SK-N-SH treated with all-trans-retinoic acid at 6 μM for 48 hours (cell line): Measurements from ENCODE around the gene ARSB.

Experiments used
- ATAC-seq: fragments of 200-7000 bp; cut with Tn5 transposase; 3 replicates; pipeline ENCODE4 v1.9.1; 2020; ENCODE audit warnings: mild to moderate bottlenecking, moderate library complexity
- ARNTL ChIP-seq: fragments of 450-650 bp; formaldehyde crosslinking; IDR thresholded peaks from 2 replicates; pipeline ENCODE4 v1.5.0; 2020; ENCODE audit warnings: low read depth, mild to moderate bottlenecking, moderate library complexity, borderline replicate concordance
- CREB5 ChIP-seq: fragments of 250-450 bp; sonication (Bioruptor Pico); IDR thresholded peaks from 2 replicates; pipeline ENCODE4 v1.5.1; 2020; ENCODE audit warnings: low read depth, mild to moderate bottlenecking, moderate library complexity
- CSRNP3 ChIP-seq: fragments of 250-450 bp; sonication (Bioruptor Pico); IDR thresholded peaks from 2 replicates; pipeline ENCODE4 v1.5.1; 2021; ENCODE audit warnings: mild to moderate bottlenecking, moderate library complexity
- ISL1 ChIP-seq: fragments of 250-450 bp; sonication (Bioruptor Pico); IDR thresholded peaks from 2 replicates; pipeline ENCODE4 v2.1.2; 2022; ENCODE audit warnings: mild to moderate bottlenecking, moderate library complexity
- OSR1 ChIP-seq: fragments of 250-450 bp; sonication (Bioruptor Pico); IDR thresholded peaks from 2 replicates; pipeline ENCODE4 v1.8.0; 2022; ENCODE audit warnings: moderate library complexity, mild to moderate bottlenecking, inconsistent platforms
- PATZ1 ChIP-seq: fragments of 250-450 bp; sonication (Bioruptor Pico); IDR thresholded peaks from 2 replicates; pipeline ENCODE4 v1.8.0; 2020; ENCODE audit warnings: mild to moderate bottlenecking, moderate library complexity, borderline replicate concordance
- POU6F1 ChIP-seq: fragments of 250-450 bp; sonication (Bioruptor Pico); IDR thresholded peaks from 2 replicates; pipeline ENCODE4 v1.8.0; 2021; ENCODE audit warnings: low read depth, mild to moderate bottlenecking, moderate library complexity, borderline replicate concordance
- SNAI2 ChIP-seq: fragments of 250-450 bp; sonication (Bioruptor Pico); IDR thresholded peaks from 2 replicates; pipeline ENCODE4 v1.5.0; 2020; ENCODE audit warnings: mild to moderate bottlenecking, moderate library complexity
- TCF4 ChIP-seq: fragments of 250-450 bp; sonication (Bioruptor Pico); IDR thresholded peaks from 2 replicates; pipeline ENCODE4 v1.8.0; 2021; ENCODE audit warnings: mild to moderate bottlenecking, moderate library complexity, borderline replicate concordance
- ZC3H10 ChIP-seq: fragments of 250-450 bp; sonication (Bioruptor Pico); IDR thresholded peaks from 2 replicates; pipeline ENCODE4 v1.5.1; 2021; ENCODE audit warnings: mild to moderate bottlenecking, moderate library complexity
- ZFP3 ChIP-seq: fragments of 250-450 bp; sonication (Bioruptor Pico); IDR thresholded peaks from 2 replicates; pipeline ENCODE4 v1.5.0; 2020; ENCODE audit warnings: mild to moderate bottlenecking, moderate library complexity
- ZFP30 ChIP-seq: fragments of 450-650 bp; formaldehyde crosslinking; IDR thresholded peaks from 2 replicates; pipeline ENCODE4 v1.5.0; 2022; ENCODE audit warnings: mild to moderate bottlenecking, moderate library complexity
- ZNF565 ChIP-seq: fragments of 450-650 bp; formaldehyde crosslinking; conservative IDR thresholded peaks from 2 replicates; pipeline ENCODE4 v1.5.0; 2020; ENCODE audit warnings: low read depth, mild to moderate bottlenecking, moderate library complexity
- ZNF70 ChIP-seq: fragments of 450-650 bp; formaldehyde crosslinking; IDR thresholded peaks from 2 replicates; pipeline ENCODE4 v1.5.0; 2020; ENCODE audit warnings: mild to moderate bottlenecking, moderate library complexity
- ZNF8 ChIP-seq: fragments of 450-650 bp; formaldehyde crosslinking; IDR thresholded peaks from 2 replicates; pipeline ENCODE4 v1.5.0; 2020; ENCODE audit warnings: mild to moderate bottlenecking, moderate library complexity
- TF ChIP-seq, protein P1 (sequence below): fragments of 250-450 bp; sonication (Bioruptor Pico); IDR thresholded peaks from 2 replicates; pipeline ENCODE4 v1.5.0; 2020; ENCODE audit warnings: mild to moderate bottlenecking, moderate library complexity

ARSB gene

DNA sequence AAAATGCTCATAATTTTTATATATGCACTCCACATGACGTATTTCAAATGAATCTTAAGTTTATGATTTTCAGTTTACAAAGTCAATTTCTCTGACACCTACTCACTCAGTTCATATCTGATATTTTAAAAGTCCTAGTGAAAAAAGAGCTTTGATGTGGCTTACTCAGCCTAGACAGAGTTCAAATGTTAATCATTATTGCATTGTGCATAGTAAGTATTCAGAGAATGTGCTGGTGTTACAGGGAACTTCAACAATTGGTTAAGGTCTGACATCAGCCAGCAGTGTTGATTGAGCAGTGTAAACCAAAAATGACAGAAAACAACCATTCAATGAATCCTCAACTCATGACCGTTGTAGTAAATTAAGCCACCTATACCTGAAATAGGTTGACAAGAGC lies 189.4 kb downstream of the ARSB start:
- ATAC-seq = peak; percentile 10; the same call in 1 of the 3 replicates
- no peak for TF ChIP-seq OSR1 (CRISPR knock-in tag)
- TF ChIP-seq ZNF70 (CRISPR knock-in tag) = no peak
- TF ChIP-seq ZFP3 (CRISPR knock-in tag) = no peak
- TF ChIP-seq POU6F1 (CRISPR knock-in tag) = no peak
- TF ChIP-seq SNAI2 (CRISPR knock-in tag) = no peak
- TF ChIP-seq ISL1 (CRISPR knock-in tag) = no peak
- TF ChIP-seq ZC3H10 = no peak

DNA sequence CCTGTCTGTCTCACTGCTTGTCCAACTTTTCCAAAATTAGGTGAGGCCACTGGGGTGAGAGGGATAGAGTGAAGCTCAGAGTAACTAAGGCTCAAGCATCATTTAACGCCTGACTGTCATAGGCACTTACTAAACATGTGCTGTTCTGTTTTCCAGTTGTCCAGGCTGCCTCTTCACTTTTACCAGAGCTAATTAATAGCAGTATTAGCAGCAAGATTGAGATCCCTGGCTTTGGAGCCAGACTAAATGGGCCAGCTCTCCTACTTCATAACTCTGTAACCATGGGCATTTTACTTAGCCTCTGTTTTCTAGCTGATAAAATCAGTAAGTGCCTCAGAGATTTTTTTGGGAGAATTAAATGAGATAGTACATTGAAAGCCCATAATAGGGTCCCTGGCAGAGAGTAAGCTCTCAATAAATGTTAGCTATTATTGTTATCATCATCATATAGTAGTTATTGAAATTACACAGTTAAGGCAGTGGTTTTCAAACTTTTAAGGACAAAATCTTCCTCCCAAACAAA lies 190.4 kb downstream of the ARSB start:
- ATAC-seq = no peak
- TF ChIP-seq ISL1 (CRISPR knock-in tag) (peak; percentile 32; the same call in 1 of the 2 replicates), ZNF565 (CRISPR knock-in tag) (no peak), ZFP30 (CRISPR knock-in tag) (no peak)
- TF ChIP-seq, protein P1, sequence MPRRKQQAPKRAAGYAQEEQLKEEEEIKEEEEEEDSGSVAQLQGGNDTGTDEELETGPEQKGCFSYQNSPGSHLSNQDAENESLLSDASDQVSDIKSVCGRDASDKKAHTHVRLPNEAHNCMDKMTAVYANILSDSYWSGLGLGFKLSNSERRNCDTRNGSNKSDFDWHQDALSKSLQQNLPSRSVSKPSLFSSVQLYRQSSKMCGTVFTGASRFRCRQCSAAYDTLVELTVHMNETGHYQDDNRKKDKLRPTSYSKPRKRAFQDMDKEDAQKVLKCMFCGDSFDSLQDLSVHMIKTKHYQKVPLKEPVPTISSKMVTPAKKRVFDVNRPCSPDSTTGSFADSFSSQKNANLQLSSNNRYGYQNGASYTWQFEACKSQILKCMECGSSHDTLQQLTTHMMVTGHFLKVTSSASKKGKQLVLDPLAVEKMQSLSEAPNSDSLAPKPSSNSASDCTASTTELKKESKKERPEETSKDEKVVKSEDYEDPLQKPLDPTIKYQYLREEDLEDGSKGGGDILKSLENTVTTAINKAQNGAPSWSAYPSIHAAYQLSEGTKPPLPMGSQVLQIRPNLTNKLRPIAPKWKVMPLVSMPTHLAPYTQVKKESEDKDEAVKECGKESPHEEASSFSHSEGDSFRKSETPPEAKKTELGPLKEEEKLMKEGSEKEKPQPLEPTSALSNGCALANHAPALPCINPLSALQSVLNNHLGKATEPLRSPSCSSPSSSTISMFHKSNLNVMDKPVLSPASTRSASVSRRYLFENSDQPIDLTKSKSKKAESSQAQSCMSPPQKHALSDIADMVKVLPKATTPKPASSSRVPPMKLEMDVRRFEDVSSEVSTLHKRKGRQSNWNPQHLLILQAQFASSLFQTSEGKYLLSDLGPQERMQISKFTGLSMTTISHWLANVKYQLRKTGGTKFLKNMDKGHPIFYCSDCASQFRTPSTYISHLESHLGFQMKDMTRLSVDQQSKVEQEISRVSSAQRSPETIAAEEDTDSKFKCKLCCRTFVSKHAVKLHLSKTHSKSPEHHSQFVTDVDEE (CRISPR knock-in tag) = 0 out of 2 replicates have a peak, but pooled peaks have one; percentile 26

- no peak for ATAC-seq
These were observed 191.0 kb downstream of the ARSB start for GRCh38 chr5:78793907-78794662.

More at GRCh38 chr5:78793907-78794662, 191.0 kb downstream of the ARSB start:
- TF ChIP-seq PATZ1 (CRISPR knock-in tag) = no peak
- no peak for TF ChIP-seq CREB5 (CRISPR knock-in tag)
- TF ChIP-seq TCF4 = no peak
- no peak for TF ChIP-seq ARNTL (CRISPR knock-in tag)
- TF ChIP-seq CSRNP3 (CRISPR knock-in tag) = no peak
- no peak for TF ChIP-seq SNAI2 (CRISPR knock-in tag)
- TF ChIP-seq ZNF8 = no peak
- TF ChIP-seq ZNF70 (CRISPR knock-in tag) = no peak
- TF ChIP-seq ZC3H10 = no peak
- TF ChIP-seq, all 23 proteins: peak for 0
